PC-3 (cell line): ENCODE data around the gene SRGAP3. TPM values are rescaled to one million over a fixed set of nuclear protein-coding genes. Genes with fewer than 3 reads are reported as not detected.

ENCODE experiments used
- ATAC-seq: fragments of 200-7000 bp; cut with Tn5 transposase; 2 replicates; pipeline ENCODE4 v1.9.1; 2020; ENCODE audit warnings: mild to moderate bottlenecking, moderate library complexity
- BruUV-seq: library from RNA; stranded (reverse); fragments of 400-500 nt; replicated peaks from 2 replicates; lab custom pipeline; 2021; lab: Mats Ljungman, UMichigan
- CTCF ChIA-PET: fragments of 300-600 bp; sonication (Branson Sonifier 250); formaldehyde crosslinking; loops from one replicate; lab custom pipeline; 2022; ENCODE audit warnings: antibody characterized with exemption; lab: Charles Lee
- POLR2A ChIA-PET: fragments of 300-600 bp; sonication (Branson Sonifier 250); formaldehyde crosslinking; loops from one replicate; lab custom pipeline; 2022; ENCODE audit warnings: antibody characterized with exemption; ENCODE audit not compliant: unreplicated experiment; lab: Charles Lee
- DNase-seq: peaks from one replicate; pipeline ENCODE4 v3.0.0-alpha.2; 2015
- H2AFZ ChIP-seq: fragments of 300-600 bp; sonication (generic); 2 replicates; pipeline ENCODE4 v1.6.0; 2016; ENCODE audit warnings: antibody characterized with exemption, low read length
- H3F3A ChIP-seq: fragments of 300-600 bp; sonication (generic); one replicate; pipeline ENCODE4 v1.6.0; 2017; ENCODE audit warnings: antibody characterized with exemption, low read length, control low read depth, mild to moderate bottlenecking; ENCODE audit not compliant: unreplicated experiment
- H3K27ac ChIP-seq: fragments of 300-600 bp; sonication (generic); 2 replicates; pipeline ENCODE4 v1.5.1; 2016; ENCODE audit warnings: mild to moderate bottlenecking, low read length
- H3K27me3 ChIP-seq: fragments of 300-600 bp; sonication (generic); 2 replicates; pipeline ENCODE4 v1.6.1; 2016; ENCODE audit warnings: low read length, mixed read lengths
- H3K36me3 ChIP-seq: fragments of 300-600 bp; sonication (generic); 2 replicates; pipeline ENCODE4 v1.6.1; 2016; ENCODE audit warnings: low read depth, mixed run types, low read length, mixed read lengths
- H3K4me1 ChIP-seq: fragments of 300-600 bp; sonication (generic); 2 replicates; pipeline ENCODE4 v1.5.1; 2016; ENCODE audit warnings: low read length; ENCODE audit not compliant: insufficient read depth
- H3K4me2 ChIP-seq: fragments of 300-600 bp; sonication (generic); 2 replicates; pipeline ENCODE4 v1.6.0; 2016; ENCODE audit warnings: low read length
- H3K4me3 ChIP-seq: fragments of 300-600 bp; sonication (generic); 2 replicates; pipeline ENCODE4 v1.5.1; 2016; ENCODE audit warnings: mild to moderate bottlenecking, low read length, mixed read lengths
- H3K79me2 ChIP-seq: fragments of 300-600 bp; sonication (generic); 2 replicates; pipeline ENCODE4 v1.6.1; 2017; ENCODE audit warnings: low read length, mixed read lengths
- H3K9ac ChIP-seq: fragments of 300-600 bp; sonication (generic); 2 replicates; pipeline ENCODE4 v1.6.0; 2016; ENCODE audit warnings: mild to moderate bottlenecking, low read length
- H3K9me2 ChIP-seq: fragments of 300-600 bp; sonication (generic); replicated peaks from 2 replicates; pipeline ENCODE4 v1.6.1; 2016; ENCODE audit warnings: mixed run types, low read length, mixed read lengths
- H3K9me3 ChIP-seq: fragments of 300-600 bp; sonication (generic); 2 replicates; pipeline ENCODE4 v1.6.1; 2016; ENCODE audit warnings: low read length, mixed read lengths
- H4K20me1 ChIP-seq: fragments of 300-600 bp; sonication (generic); 2 replicates; pipeline ENCODE4 v1.6.1; 2016; ENCODE audit warnings: low read length, mixed read lengths
- EZH2 ChIP-seq: fragments of 300-600 bp; sonication (generic); IDR thresholded peaks from one replicate; pipeline ENCODE4 v1.6.1; 2017; ENCODE audit warnings: antibody characterized with exemption, mild to moderate bottlenecking, low read length; ENCODE audit not compliant: unreplicated experiment
- EZH2phosphoT487 ChIP-seq: fragments of 300-600 bp; sonication (generic); IDR thresholded peaks from 2 replicates; pipeline ENCODE4 v1.6.1; 2018; ENCODE audit warnings: mild to moderate bottlenecking, antibody characterized with exemption, low read length, borderline replicate concordance
- intact Hi-C: fragments of 100-400 bp; cut with micrococcal nuclease; formaldehyde crosslinking; loops from 2 replicates; pipeline ENCODE4 v1.9.0; 2023
- total RNA-seq: library from RNA; depleted of rRNA; stranded (reverse); fragments of >200 nt; gene quantifications from 2 replicates; pipeline ENCODE4 v1.2.3, GENCODE V29; 2014
- TF ChIP-seq, protein P1 (sequence below): fragments of 300-600 bp; sonication (generic); conservative IDR thresholded peaks from 2 replicates; pipeline ENCODE4 v1.5.1; 2017; ENCODE audit warnings: antibody characterized with exemption, low read depth, mild to moderate bottlenecking, low read length

Gene SRGAP3
- total RNA-seq, 1 experiment from 2014 or later = 7.5 TPM

DNA sequence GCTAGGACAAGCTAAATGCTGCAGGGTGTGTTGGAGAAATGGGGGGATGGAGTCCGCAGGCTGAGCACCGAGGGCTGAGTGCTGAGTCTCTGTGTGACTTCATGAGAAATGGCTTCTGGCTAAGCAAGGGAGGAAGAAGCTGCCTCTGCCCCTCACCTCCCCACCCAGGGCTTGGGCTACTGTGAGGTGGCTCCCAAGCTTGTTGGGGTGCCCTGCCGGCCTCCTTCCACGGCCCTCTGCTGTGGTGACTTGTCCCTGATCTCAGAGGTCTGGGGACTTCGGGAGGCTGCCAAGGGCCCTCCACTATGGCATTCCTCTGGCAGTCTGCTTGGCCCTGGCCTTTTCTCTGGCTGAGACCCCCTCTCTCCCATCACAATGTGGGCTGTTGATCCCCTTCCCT lies 256.1 kb downstream of the SRGAP3 start:
- DNase-seq = no peak
- Histone ChIP-seq H3K27me3 (no peaks in the 10 kb centered on the region), H3K4me2 (no peak overlapping the region), H3K9me3 (no peaks in the 10 kb centered on the region), H3K9me2 (no peaks in the 10 kb centered on the region), H3K36me3 (no peaks in the 10 kb centered on the region), H4K20me1 (no peaks in the 10 kb centered on the region), H3F3A (no peaks in the 10 kb centered on the region), H3K4me1 (no peaks in the 10 kb centered on the region), H3K9ac (no peak overlapping the region), H3K79me2 (no peaks in the 10 kb centered on the region), H3K4me3 (no peak overlapping the region), H3K27ac (no peak overlapping the region), H2AFZ (no peak overlapping the region)
- TF ChIP-seq EZH2phosphoT487 = no peak
- TF ChIP-seq, protein P1, sequence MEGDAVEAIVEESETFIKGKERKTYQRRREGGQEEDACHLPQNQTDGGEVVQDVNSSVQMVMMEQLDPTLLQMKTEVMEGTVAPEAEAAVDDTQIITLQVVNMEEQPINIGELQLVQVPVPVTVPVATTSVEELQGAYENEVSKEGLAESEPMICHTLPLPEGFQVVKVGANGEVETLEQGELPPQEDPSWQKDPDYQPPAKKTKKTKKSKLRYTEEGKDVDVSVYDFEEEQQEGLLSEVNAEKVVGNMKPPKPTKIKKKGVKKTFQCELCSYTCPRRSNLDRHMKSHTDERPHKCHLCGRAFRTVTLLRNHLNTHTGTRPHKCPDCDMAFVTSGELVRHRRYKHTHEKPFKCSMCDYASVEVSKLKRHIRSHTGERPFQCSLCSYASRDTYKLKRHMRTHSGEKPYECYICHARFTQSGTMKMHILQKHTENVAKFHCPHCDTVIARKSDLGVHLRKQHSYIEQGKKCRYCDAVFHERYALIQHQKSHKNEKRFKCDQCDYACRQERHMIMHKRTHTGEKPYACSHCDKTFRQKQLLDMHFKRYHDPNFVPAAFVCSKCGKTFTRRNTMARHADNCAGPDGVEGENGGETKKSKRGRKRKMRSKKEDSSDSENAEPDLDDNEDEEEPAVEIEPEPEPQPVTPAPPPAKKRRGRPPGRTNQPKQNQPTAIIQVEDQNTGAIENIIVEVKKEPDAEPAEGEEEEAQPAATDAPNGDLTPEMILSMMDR = no peak
- no peak for TF ChIP-seq EZH2
- BruUV-seq = no TSS peak
- no peak for ATAC-seq
- POLR2A ChIA-PET = no interaction called here
- intact Hi-C loops = no loop called here
- CTCF ChIA-PET = no interaction called here

DNA sequence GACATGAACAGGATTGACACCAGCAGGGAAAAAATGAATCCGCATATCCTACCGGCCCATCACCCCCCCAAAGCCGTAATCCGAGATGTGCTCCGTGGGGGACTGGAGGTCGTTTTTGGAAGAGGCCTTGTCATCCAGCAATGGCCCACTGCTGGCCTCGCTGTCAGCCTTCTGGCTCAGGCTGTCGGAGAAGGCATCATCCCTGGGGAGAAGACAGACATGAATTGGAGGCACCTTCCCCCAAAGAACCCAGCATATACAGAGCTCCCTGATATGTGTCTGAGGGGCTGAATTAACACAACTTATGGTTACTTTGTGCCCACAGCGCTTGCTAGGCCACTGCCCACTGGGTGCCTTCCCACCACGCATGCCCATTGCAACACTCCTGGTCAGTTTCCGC lies 256.6 kb downstream of the SRGAP3 start:
- no peaks in the 10 kb centered on the region for H3K27me3 ChIP-seq
- no peaks in the 10 kb centered on the region for H3K4me1 ChIP-seq
- intact Hi-C loops = no loop called here
- no peaks in the 10 kb centered on the region for H3K9me2 ChIP-seq
- H3F3A ChIP-seq = no peaks in the 10 kb centered on the region
- H2AFZ ChIP-seq = no peak overlapping the region
- no peak overlapping the region for H3K4me2 ChIP-seq
- DNase-seq (no peak), ATAC-seq (no peak)
- no peaks in the 10 kb centered on the region for H3K79me2 ChIP-seq
- POLR2A ChIA-PET = no interaction called here
- no peak overlapping the region for H3K4me3 ChIP-seq
- BruUV-seq = no TSS peak
- CTCF ChIA-PET = no interaction called here
- H4K20me1 ChIP-seq = no peaks in the 10 kb centered on the region
- no peaks in the 10 kb centered on the region for H3K9me3 ChIP-seq
- H3K9ac ChIP-seq = no peak overlapping the region
- H3K36me3 ChIP-seq = no peaks in the 10 kb centered on the region
- TF ChIP-seq, protein P1 = no peak
- TF ChIP-seq EZH2 (no peak), EZH2phosphoT487 (no peak)
- no peak overlapping the region for H3K27ac ChIP-seq

DNA sequence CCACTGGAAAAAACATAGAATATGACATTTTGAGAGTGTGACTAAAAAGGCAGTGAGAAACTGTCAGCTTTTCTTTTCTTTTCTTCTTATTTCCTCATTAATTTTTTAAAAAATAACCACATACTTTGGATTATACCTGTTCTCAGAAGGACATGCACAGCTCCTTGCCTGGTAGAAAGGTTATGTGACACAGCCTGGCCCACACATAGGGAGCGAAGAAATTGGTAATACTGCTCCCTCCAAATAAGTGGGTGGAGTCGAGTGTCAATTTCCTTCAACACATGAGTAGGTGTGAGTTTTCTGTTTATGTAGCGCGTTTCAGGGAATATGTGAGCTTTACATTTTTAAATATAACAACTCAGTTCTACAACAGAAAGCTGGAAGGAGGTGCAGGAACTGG lies 257.2 kb downstream of the SRGAP3 start:
- no peak overlapping the region for H3K4me3 ChIP-seq
- H2AFZ ChIP-seq = no peak overlapping the region
- intact Hi-C loops = no loop called here
- no peaks in the 10 kb centered on the region for H3F3A ChIP-seq
- BruUV-seq = no TSS peak
- H3K27ac ChIP-seq = no peak overlapping the region
- DNase-seq = no peak
- no peaks in the 10 kb centered on the region for H3K27me3 ChIP-seq
- TF ChIP-seq EZH2phosphoT487 = no peak
- TF ChIP-seq, protein P1 = no peak
- ChIA-PET POLR2A (no interaction called here), CTCF (no interaction called here)
- H3K4me1 ChIP-seq = no peaks in the 10 kb centered on the region
- no peaks in the 10 kb centered on the region for H3K36me3 ChIP-seq
- H3K9me2 ChIP-seq = no peaks in the 10 kb centered on the region
- H3K4me2 ChIP-seq = no peak overlapping the region
- no peaks in the 10 kb centered on the region for H3K79me2 ChIP-seq
- no peak for ATAC-seq
- H4K20me1 ChIP-seq = no peaks in the 10 kb centered on the region
- H3K9ac ChIP-seq = no peak overlapping the region
- no peaks in the 10 kb centered on the region for H3K9me3 ChIP-seq
